ELR (cell line): ENCODE measurements around the gene CFAP74.

Experiments used
- DNase-seq: peaks from one replicate; pipeline ENCODE4 v3.0.0-alpha.2; 2015; ENCODE audit warnings: low read depth

Gene CFAP74

DNA sequence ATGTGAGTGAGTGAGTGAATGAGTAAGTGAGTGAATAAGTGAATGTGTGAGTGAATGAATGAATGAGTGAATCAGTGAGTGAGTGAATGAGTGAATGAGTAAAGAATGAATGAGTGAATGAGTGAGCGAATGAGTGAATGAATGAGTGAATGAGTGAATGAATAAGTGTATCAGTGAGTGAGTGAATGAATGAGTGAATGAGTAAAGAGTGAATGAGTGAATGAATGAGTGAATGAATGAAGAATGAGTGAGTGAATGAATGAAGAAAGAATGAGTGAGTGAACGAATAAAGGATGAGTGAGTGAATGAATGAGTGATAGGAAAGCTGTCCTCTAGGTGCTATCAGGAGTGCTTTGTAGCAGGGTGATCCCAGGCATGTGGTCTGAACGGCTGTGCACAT is 35.7 kb downstream of the CFAP74 start:
- DNase-seq, result no peak

DNA sequence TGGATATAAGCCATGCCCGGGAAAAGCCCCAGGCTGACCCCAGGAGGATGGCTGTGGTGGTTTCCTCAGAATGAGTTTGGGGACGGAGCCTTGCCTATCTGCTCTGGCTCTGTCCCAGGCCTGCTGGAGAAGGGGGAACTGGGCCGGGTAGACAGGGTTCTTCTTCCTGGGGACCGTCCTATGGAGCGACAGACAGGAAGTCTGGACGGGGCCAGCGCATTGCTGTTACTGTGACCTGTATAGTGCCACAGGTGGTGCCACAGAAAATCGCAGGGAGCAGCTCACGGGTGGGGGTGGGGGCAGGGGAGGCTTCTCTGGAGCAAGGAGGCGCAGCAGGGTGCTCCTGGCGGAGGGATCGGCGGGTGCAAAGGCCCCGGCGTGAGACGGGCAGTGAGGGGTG is 36.4 kb downstream of the CFAP74 start:
- no peak for DNase-seq

DNA sequence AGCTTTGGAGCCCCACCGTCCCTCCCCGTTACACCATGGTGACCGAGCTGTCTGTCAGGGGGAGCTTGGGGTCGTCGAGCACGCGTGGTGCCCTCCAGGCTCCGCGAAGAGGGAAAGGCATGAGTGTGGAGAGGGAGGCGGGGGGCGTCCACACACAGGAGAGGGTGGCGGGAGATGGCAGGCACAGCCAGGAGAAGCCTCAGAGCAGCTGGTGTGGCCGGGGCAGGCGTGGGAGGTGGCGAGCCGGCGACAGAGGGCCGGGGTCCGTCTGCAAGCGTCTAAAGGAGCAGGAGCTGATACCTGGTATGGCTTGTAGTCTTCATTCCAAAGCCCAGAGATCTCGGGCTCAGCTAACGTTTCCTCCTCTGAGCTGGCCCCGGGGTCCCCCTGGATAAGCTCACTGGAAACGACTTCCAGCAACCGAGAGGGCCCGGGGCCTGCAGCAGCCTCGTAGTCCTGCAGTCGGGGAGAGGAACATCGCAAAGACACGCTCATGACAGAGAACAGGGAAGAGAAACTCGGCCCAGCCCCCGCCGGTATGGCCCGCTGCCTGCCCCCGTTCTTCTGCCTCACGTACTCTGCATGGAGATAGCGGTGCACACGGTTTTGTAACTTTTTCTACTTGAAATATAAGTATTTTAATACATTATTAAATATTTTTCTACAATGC is 37.4 kb downstream of the CFAP74 start:
- DNase-seq, result no peak

DNA sequence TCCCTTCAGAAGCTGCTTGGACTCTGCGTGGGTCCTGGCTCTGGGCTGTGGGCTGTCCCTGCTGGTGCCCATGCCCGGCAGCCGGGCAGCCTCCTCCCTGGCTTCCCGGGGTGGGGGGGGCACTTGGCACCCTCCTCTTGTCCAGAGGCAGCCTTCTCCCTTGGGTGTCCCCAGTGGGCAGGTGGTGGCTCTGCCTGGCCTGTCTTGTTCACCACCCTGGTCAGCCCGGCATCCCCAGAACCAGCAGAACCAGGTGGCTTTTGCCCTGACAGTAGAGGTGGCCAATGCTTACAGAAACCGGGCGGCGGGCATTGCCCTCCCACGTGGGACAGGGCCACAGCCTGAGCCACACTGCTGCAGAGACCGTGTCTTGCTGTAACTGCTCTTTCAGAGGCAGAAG is 38.0 kb downstream of the CFAP74 start:
- DNase-seq, result no peak

DNA sequence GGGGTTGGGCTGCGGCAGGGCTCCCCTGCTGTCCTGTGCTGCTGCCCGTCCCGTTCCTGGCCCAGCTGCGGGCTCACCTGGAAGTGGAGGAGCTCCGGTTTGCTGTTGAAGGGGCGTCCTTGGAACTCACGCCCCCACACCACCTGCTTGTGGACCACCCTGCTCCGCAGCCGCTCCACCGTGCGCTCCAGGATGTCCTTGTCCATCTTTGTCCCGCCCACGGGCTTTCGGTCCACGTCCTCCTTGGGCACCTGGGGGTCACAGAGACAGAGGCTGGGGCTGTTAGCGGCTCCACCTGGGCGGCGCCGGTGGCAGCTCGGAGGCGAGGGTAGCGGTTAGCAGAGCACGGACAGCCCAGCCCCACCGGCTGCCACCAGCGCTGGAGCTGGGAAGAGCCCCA is 38.8 kb downstream of the CFAP74 start:
- no peak for DNase-seq

DNA sequence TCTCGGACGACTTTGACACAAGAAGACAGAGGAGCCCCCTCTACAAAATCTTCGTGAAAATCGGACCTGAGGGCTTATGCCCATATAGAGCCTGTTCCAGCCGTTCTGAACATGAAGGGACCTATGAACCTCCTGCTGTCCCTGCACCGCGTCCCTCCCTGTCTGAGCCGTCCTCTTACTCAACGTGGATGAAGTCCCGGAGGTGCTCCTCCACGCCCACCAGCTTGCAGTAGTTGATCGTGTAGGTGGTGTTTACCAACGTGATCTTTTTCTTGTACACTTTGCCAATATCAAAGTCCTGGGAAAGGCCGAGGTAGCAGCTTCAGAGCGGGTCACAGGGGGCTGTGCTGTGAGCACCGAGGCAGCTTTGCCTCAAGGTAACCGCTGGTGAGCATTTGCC is 40.0 kb downstream of the CFAP74 start:
- DNase-seq, result no peak

DNA sequence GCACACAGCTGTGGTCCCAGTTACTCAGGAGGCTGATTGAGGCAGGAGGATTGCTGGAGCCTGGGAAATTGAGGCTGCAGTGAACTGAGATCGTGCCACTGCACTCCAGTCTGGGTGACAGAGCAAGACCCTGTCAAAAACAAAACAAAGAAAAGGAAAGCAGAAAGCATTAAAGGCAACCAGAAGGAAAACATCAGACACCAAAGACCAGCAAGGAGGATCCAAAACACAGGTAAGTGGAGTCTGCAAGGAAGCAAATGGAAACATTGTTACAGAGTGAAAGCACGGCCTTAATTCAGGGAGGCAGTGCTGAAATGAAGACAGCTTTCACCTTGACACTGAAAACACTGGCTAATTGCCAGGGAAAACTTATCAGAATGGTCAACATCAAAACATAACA is 40.8 kb downstream of the CFAP74 start:
- DNase-seq, result no peak

DNA sequence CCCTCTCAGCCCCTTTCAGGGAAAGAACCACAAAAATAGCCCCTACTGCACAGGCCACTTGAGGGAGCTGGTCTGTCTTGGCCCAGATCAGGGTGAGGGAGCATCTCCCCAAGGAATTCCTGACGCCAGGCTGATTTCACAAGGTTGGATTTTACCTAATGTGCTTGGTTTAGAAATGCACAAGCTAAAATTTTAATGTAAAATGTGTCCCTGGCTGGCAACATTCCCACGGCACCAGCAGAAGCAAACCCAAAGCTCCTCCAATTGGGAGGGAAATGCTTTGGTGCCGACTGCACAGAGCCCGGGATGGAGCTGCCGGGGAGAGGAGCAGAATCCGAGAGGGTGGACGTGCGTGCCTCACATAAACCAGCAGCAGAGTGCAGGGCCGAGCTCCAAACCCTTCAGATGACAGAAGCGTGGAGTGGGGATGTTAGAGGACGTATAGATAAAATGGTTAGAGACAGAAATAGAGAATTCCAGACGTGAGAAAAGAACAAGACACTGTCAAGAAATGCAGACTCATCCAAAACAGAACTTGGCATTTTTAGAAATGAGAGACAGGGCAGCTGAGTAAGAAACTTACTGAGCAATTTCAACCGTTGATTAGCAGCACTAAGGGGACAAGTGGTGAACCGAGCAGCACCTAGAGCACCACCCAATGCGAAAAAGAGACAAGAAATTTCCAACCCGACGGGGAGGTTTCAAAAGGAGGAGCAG is 42.9 kb downstream of the CFAP74 start:
- DNase-seq, result no peak

DNA sequence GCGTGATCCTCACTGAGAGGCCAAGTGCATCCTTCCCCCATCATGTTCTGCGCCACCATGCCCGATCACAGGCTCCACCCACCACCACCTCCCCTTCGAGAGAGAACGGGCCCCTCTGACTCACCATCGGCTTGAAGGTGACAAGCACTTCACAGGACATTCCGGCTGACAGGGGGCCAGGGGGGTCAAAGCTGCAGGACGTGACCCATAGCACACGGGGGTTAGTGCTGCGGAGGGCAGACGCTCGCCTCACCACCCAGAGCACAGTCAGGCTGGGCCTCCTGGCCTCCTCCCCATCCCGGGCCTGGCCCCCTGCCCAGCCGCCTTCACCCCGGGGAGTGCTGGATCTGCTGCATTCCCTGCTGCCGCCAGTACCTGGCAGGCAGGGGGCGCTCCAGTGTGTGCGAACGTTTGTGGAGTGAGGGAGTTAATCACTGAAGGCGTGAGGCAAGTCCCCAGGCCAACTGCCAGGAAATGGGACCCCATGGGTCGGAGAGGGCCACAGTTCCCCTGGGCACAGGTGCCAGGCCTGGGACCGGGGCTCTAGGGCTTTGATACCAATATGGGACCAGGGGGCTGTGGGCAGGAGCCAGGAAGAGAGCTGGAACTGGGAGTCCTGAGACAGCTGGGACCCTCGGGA is 43.6 kb downstream of the CFAP74 start:
- DNase-seq, result peak; percentile 75

DNA sequence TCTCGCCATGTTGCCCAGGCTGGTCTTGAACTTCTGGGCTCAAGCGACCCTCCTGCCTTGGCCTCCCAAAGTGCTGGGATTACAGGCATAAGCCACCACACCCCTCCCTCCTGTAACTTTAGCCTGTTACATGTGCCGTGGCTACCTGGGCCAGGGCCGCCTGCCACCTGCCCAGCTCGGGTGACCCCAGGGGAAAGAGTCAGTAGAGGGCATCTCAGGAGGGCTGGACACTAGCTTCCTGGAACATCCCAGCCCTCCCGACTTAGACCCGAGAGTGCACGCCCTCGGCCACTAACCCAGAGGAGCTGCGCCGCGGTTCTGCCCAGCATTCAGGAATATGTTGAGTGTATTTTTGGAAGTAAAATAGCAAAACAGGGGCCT is 44.1 kb downstream of the CFAP74 start:
- DNase-seq, result no peak

DNA sequence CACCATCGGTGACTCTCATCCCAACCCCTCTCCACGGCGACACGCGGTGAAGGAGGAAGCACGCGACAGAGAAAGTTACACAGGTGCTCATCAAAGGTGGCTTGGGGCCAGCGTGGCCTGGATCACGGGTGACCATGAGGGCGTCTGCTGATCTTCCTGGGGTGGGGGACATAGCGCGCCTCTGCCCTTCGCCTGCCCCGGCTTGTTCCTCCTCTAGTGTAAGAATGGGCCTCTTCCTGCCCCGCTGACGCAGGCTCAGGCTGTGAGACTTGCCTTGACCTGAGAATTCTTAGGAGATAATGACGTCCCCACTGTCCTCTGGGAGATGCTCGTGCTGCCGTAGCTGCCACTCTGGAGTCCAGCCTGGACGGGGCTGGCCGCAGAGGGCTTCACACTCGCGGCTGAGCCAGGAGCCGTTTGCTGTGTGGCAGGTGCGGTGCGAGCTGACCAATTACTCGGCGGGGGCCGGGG is 45.5 kb downstream of the CFAP74 start:
- no peak for DNase-seq

DNA sequence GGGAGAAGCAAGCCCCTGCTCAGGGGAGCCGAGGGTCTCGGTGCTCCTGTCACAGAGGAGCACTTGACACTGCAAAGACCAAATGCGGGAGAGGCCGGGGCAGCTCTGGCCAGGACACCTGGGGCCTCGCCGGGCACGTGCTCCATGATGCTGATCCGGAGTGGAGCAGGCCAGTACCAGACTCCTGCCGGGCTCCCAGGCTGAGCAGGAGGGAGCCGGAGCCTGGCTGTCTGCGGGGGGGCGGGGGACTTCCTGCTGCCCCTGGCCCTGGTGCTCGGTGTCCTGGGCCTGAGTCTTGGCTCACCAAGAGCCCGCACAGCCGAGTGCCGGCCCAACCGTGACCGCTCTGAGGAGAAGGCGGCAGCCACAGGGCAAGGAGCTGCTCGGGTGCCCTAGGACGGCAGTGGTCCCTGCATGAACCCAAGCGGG is 46.0 kb downstream of the CFAP74 start:
- DNase-seq, result no peak

DNA sequence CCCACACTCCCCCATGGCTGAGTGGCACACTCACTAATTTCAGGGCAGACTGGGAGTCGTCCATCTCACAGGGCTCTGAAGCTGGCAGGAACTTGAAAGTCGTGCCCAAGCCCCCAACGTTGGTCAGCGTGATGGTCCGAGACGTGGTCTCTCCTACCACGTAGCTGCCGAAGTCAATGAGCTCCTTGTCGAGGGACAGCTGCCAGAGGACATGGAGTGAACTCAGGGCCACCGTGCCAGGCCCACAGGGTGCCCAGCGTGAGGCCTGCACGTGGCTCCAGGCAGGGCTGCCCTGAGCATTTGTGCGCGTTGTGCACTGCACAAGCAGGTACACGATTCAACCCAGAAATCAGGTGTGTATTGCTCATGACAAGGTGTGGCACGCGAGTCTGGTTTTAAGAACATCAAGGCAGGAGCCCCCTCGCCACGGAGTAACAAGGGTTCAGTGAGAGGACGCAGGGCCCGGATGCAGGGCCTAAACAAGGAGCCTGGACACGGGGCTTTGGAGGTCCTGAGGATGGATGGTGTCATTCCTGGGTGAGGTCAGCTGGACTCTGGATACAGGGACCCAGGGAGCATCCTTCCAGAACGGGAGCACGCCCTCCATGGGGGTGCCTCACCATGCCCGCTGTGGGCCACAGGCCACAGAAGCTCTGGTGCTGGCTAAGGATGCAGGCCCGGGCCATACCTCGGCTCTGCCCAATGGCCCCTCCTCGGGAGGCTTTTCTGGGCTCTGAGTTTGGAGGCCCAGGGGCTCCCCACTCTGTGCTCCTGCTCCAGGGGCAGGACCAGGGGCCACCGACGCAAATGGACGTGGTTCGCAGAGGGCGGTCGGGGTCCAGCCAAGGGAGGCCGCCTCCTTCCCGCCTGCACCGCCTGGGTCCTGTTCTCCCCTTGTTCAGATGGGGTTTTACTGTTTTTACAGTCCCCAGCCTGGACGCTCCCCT is 46.7 kb downstream of the CFAP74 start:
- no peak for DNase-seq

DNA sequence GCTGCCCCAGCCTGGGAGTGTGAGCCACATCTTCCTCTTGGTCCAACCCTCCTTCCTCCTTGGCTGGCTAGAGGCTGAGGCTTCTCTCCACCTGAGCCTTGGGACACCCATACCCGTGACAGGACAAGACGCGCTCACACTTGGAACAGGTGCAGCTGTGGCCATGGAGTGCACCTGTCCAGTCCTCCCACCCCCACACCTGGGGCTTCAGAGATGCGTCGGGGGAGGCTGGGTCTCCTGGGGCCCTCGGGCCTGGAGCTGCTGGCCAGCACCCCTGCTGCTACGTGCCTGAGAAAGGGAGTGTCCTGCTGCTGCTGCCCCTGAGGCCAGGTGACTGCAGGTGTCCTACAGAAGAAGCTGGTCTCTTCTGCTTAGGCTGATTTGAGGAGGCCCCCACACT is 47.5 kb downstream of the CFAP74 start:
- DNase-seq, result no peak

DNA sequence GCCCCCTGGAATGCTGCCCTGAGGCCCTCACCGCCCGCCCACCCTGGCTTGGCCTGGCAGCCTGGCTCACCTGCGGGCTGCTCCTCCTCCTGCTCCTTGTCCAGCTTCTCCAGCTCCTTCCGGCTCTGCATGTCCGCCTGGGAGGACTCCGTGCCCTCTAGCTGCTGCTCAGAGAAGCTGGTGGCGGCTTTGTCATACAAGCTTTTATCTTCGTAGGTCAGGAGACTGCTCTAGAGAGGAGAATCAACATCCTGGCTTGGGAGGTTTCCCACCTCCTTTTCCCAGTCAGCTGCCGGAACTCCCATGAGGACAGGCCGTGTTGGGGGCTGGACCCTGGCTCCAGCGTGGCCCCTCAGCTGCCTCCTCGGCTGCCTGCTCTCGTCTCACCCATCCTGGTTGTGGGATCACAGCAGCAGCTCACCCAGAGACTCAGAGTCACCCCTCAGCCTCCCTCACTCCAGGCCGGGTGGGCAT is 47.9 kb downstream of the CFAP74 start:
- no peak for DNase-seq

DNA sequence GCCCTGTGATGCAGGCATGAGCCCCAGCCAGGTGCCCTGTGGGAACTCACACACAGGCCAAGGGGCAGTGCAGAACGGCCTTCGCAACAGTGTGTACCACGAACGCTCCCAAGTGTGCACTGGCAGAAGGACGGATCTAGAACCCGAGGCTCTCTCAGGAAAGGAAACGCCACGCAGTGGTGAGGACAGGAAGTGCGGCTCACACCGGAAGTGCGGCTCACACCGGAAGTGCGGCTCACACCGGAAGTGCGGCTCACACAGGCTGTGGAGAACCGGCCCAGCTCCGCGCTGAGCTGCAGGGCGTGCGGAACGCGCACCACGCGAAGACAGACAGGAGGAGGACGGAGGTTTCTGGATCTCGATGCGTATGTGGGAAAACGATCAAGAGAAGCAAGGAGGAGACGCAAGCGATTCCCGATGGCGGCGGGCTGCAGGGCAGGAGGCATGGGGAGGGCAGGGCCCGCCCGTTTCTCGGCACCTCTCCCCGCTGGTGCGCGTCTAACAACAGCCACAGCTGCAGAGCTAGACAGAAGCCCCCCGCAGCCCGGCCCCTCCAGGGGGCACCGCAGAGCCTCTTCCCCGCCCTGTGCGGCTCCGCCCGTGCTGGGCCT is 48.6 kb downstream of the CFAP74 start:
- peak; percentile 12 for DNase-seq

DNA sequence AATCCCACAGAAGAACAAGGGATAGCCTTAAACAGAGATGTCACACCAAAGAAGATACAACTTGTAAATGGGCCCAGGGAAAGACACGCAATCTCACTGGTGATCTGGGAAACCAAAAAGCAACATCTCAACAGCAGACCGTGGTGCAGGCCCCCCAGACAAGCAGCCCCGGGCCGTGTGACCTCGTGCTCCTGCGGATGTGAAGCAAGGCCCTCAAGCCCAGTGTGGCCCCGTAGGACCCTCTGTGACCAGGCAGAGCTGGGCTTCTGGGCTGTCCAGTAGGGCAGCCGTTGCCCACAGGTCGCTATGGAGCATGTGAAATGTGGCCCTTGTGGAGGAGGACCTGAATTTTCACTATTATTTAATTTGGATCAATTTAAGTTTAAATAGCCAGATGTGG is 49.6 kb downstream of the CFAP74 start:
- no peak for DNase-seq

DNA sequence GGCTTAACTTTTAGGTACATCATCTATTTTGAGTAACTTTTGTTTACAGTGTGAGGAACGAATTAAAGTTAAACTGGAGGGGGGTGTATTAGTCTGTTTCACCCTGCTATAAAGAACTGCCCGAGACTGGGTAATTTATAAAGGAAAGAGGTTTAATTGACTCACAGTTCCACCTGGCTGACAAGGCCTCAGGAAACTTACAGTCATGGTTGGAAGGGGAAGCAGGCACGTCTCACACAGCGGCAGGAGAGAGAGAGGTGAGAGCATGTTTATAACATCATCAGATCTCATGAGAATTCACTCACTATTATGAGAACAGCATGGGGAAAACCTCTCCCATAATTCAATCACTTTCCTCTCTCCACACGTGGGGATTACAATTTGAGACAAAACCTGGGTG is 52.6 kb downstream of the CFAP74 start:
- DNase-seq, result no peak

DNA sequence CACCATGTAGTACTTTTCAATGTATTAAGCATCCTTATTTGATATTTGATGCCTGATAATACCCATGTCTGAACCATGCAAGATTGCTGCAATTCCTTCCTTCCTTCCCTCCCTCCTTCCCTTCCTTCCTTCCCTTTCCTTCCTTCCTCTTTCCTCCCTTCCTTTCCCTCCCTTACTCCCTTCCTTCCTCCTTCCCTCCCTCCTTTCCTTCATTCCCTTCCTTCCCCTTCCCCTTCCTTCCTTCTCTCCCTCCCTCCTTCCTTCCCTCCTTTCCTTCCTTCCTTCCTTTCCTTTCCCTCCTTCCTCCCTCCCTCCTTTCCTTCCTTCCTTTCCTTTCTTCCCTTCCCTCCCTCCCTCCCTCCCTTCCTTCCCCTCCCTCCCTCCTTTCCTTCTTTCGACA is 54.8 kb downstream of the CFAP74 start:
- DNase-seq, result no peak

DNA sequence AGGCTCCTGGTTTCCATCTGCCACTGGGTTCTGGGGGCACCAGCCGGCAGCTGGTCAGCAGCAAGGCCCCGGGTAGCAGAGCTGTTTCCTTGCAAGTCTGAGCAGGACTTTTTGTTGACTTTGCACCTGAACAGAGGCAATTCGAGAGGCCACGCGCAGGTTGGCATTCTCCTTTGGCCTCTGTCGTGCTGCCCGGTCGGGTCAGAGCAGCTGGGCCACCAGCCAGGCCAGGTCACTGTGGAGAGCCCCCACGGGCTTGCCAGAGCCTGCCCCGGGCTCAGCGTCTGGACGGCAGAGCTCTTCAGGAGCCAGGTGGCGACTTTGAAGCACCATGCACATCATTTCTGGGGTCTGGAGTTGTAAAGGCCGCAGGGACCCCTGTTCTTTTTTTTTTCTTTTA is 56.1 kb downstream of the CFAP74 start:
- DNase-seq, result no peak

DNA sequence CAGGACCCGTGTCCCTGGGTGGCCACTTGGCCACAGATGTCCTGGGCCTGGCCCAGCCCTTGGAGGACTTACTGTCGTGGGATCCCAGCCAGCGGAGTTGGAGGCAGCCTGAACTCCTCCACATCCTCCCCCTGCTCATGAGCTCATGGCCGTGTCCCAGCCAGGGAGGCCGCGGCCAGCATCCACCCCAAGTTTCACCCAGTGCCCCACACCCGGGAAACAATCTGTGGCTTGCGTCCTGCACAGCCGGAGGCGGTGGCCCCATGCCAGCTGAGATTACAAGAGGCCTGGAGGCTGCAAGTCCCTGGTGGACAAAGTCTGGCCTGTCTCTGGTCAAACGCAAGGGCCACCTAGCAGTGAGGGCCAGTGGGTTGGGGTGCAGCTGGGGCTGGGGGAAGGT is 57.0 kb downstream of the CFAP74 start:
- DNase-seq, result no peak
